Measurements from ENCODE around the gene RAP1GAP2.

Gene RAP1GAP2

DNA sequence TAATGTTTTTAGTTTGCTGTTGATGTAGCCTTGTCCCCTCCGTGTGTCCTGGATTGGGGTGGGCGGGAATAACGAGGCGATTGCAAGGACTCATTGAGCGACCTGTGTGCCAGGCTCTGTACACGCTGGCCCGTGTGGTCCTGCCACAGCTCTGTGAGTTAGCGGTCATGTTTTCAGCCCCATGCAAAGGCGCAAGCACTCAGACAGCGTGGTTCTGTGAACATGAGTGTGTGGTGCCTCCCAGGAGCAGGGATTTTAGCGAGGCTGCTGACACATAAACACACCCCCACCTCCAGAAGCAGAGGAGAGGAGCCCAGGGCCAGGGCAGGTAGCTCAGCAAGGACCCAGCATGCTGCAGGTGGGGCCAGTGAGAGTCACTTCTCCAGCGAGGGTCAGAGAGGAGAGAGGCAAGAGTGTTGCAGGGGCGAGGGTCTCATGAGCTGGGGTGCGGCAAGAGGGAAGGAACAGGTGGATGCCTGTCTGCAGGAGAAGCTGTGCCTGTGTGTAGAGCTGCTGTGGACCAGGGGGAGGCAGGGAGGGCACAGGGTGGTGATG lies 151.8 kb downstream of the RAP1GAP2 start:
- no peak for DNase-seq (ENCODE audit: low read depth)

DNA sequence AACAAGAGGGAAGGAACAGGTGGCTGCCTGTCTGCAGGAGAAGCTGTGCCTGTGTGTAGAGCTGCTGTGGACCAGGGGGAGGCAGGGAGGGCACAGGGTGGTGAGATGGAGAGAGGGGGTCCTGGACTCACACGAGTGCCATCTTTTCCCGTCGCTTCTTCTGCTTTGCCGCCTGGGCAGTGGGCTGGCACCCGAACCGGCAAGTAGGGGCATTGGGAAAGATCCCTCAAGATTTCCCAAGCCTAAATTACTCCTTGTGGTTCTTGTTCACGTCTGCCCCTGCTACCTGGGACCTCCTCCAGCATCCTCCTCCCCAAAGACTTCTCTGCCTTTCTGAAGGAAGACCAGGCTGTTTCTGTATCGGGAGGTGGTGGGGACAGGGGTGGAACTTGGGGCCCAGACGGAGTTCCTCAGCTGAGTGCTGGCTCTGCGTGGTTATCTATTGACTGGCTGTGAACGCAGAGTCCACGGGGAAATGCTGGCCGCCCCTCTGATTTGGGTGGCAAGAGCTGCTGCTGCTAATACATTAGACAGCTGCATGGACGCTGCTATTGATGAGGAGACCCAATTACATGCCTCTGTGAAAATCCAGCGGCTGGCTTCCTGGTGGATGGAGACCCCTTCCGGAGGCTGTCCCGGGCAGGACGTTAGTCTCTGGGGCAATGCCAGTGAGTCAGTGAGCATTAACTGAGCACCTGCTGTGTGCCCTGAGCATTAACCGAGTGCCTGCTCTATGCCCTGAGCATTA lies 152.7 kb downstream of the RAP1GAP2 start:
- DNase-seq (ENCODE audit: low read depth), result no peak

DNA sequence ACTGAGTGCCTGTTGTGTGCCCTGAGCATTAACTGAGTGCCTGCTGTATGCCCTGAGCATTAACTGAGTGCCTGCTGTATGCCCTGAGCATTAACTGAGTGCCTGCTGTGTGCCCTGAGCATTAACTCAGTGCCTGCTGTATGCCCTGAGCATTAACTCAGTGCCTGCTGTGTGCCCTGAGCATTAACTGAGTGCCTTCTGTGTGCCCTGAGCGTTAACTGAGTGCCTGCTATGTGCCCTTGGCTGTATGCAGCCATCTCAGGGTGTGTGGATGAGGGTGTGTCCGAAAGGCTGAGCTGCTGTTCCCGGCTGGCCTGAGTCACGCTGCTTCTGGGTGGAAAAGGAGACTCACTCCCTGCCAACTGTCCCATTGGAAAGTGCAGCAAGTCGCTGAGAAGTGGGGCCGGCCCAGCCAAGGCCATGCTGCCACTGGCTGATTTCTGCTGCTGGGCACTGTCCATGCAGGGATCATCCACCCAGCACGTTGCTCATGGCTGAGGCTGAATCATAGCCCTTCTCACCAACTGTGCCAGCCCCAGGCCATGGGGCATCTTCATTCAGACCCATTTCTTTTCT lies 153.3 kb downstream of the RAP1GAP2 start:
- no peak for DNase-seq (ENCODE audit: low read depth)

DNA sequence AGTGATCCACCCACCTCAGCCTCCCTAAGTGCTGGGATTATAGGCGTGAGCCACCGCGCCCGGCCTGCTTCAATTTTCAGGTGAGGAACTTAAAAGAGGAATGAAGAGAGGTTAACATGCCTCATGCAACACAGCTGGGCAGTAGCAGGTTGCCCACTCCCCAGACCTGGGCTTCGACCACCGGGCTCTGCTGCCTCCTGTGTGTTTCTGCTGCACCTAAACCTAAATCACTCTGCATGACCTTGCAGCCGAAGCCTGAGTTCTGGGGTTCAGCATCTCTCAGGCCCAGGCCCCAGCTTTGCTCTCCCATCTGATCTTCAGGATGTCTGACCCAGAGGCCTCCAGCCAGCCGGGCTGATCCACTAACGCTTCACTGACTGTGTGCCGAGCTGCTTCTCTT lies 154.6 kb downstream of the RAP1GAP2 start:
- DNase-seq (ENCODE audit: low read depth), result no peak

DNA sequence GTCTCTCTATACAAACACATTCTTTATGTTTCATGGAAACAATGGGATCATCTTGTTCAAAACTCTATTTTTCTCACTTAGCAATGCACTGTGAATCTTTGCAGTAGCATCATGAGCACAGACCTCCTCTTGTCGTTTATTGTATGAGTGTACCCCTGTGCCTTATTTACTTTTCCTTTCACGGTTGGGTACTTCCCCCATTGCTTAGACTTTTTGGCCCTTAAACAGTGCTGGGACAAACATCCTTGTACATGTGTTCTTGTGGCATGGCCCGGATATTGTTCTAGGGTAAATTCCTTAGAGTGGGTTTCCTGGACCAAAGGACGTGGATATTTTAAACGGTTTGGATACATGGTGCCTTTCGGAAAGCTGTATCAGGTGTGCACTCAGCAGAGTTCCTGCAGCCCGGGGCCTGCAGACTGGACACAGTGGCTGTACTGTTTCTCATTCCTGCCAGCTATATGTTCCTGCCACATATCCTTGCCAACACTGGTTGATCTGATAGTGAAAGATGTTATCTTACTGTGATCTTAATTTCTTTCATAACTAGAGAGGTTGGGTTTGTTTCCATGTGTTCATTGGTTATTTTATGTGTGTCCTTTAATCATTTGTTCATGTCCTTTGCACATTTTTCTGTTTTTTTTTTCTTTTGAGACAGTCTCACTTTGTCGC lies 156.1 kb downstream of the RAP1GAP2 start:
- no peak for DNase-seq (ENCODE audit: low read depth)

DNA sequence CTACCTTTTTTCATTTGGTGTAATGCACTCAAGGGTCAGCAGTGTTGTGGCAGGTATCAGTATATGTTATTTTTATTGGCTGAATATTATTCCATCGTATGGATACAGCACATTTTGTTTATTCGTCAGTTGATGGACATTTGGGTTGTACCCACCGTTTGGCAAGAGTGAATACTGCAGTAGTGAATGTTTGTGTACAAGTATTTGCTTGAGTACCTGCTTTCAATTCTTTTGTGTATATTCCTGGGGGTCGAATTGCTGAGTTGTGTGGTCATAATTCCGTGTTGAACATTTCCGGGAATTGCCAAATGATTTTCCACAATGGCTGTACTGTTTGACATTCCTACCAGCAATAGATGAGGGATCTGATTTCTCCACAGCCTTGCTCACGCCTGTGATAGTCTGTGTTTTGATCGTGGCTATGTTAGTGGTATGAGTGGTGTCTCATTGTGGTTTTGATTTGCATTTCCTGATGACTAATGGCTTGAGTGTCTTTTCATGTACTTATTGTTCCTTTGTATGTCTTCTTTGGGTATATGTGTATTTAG lies 158.7 kb downstream of the RAP1GAP2 start:
- no peak for DNase-seq (ENCODE audit: low read depth)

DNA sequence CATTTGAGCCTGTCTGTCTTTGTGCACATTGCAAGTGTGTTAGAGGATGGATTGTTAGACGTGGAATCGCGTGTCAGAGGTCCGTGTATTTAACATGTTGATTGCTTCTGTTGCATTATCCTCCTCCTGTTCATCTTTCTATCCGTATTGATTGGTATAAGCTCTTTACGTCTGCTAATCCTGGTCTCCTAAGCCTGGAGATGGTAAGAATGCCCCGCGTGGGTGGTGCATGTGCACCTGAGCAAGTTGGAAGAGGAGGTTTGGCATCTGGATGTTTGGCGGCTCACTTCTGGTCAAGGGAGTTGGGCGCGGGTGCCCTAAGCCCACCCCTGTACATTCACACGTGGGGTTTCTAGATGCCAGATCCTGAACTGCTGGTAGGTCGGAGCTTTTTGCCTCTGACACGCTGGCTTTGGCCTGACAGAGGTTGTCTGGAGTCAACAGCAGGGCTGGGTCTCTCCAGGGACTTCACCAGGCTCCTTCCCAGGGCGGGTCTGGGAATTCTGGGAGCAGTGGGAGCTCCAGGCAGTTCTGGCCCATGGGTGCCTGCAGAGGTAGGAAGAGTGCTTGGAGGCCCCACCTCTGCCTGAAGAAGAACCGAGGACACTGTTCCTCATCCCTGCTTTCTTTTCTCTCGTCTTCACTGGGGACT lies 159.8 kb downstream of the RAP1GAP2 start:
- DNase-seq (ENCODE audit: low read depth), result no peak

DNA sequence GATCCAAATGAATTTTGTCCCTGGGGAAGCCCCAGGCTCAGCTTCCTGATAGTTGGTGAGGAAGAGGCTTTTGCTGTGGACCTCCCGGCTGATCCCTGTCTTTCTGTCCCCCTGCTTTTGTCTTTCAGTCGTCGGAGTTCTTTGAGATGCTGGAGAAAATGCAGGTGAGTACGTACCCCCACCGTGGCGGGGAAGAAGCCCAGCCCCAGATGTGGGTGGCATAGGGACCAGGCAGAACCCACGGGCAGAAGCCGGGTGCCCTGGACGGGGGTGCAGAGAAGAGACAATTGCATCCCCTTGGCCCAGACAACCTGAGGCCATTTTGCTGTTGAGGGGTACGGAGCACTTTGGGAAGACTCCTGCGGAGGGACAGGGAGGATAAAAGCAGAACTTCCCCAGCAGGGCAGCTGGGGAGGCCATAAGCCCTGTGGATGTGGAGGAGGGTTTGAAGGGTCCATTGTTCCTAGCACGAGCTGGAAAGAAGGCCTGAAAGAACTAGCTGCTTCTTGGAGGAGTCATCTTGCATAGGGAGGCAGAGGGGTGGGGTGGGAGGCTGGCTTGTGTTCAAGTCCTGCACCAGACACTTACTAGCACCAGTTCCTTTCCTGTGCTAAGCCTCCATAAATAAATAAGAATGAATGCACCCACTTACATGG lies 161.5 kb downstream of the RAP1GAP2 start:
- no peak for DNase-seq (ENCODE audit: low read depth)

DNA sequence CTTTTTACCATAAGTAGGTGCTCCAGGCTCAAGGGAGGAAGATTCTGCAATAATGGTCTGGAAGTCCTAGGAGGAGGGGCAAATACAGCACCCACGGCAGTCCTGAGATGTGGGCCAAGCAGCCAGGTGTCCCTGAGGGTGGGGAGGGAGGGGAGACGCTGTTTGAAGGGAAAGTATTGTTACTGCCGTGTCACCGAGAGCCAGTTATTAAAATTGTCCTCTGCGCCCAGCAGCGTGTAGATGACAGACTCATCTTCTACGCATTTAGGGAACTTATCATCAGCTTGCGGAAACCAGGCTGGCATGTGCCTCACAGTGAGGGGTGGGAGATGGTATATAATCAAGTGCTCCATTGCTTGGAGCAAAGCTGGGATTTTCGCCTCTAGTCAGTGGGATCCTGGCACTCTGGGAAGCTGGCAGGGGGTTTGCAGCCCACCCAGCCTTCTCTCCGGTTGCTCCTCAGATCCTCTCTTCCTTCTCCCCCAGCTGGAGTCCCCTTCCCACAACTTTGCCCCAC lies 162.5 kb downstream of the RAP1GAP2 start:
- no peak for DNase-seq (ENCODE audit: low read depth)

DNA sequence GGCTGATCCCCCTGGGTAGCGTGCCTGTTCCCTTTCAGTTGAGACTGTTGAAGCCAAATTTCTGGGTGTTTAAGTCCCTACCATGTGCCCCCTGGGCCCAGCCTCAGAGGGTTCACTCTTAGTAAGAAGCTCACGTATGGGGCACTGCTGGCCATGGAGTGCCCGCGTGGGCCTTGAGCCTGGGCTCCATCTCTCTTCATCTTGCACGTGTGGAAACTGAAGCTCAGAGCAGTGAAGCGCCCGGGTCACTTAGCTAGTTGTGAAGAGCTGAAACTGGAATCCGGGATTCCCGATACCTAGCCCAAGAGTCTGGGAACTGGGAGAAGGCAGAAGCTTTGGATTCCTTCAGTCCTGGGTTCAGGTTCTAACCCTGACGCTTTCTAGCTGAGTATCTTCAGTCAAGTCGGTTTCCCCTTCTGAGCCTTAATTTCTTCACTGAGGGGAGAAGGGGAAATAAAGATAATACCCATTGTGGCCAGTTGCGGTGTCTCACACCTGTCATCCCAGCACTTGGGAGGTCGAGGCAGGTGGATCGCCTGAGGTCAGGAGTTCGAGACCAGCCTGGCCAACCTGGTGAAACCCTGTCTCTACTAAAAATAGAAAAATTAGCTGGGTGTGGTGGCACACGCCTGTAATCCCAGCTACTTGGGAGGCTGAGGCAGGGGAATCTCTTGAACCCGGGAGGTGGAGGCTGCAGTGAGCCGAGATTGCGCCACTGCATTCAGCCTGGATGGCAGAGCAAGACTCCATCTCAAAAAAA lies 163.3 kb downstream of the RAP1GAP2 start:
- no peak for DNase-seq (ENCODE audit: low read depth)

DNA sequence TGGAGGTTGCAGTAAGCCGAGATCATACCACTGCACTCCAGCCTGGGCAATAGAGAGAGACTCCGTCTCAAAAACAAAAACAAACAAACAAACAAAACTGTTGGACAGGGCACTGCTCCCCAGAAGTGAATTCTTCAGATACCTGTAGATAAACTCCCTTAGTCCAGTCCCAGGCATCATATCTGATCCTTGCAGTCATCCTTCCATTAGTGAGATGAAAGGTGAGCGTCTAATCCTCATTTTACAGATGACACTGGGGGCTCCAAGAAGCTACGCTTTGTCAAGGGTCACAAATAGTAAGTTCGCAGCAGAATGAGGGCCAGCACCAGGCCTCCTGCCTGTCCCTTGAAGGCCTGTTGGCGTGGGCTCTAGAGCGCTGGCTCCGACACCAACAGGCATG lies 165.2 kb downstream of the RAP1GAP2 start:
- no peak for DNase-seq (ENCODE audit: low read depth)

DNA sequence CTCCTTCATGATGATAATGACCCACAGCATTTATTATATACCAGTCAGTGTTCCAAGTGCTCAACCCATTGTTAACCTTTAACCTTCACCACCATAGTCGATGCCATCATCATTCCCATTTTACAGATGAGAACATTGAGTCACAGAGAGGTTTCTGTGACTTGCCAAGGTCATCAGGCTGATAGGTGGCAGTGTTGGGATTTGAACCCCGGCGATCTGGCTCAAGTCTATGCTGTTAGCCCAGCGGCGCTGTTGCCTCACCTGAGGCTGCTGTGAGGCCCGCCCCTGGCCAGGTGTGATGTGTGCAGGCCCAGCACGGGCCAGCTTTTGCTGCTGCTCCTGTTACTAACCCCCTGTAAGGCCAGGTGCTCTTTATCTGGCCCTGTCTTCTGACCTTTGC lies 166.0 kb downstream of the RAP1GAP2 start:
- no peak for DNase-seq (ENCODE audit: low read depth)

DNA sequence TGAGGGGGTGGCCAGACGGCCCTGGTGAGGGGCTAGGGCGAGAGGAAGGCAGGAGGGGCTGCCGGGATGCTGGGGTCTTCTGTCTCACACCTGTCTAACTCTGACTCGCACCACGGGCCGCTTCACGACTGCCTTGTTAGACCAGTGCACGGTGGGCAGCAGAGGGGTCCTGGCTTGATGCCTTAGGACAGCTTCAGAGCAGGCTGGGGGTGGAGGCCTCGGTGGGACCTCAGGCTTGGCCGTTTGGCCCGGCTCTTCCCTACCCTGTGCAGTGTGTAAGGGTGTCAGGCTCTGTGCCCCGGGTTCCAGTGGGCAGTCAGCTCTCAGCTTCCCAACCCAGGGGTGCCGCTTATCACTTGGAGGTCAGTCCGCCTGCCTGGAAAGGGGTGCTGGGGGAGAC lies 166.5 kb downstream of the RAP1GAP2 start:
- no peak for DNase-seq (ENCODE audit: low read depth)

DNA sequence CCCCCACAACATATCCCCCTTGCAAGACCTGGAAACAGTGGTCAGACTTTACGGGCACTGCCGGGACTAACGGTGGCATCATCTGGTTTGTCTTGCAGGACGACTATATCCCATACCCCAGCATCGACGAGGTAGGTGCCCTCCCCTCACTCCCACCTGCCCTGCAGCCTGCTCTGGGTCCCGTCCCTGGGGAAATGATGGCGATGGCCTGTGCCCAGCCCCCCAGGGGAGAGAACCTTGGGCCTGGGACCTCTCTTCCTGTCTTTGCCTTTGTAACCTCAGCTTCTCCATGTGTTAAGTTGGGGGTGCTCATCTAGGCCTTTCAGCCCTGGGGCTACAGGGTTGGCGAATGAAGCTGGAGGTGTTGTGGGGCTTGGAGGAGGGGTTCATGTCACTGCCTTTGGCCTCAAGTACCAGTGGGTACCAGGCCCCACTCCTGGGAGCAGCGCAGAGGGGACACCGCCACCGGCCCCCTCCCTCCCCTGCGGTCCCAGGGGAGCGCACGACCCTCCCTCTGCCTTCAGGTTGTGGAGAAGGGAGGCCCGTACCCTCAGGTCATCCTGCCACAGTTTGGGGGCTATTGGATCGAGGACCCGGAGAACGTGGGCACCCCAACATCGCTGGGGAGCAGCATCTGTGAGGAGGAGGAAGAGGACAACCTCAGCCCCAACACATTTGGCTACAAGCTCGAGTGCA lies 167.2 kb downstream of the RAP1GAP2 start:
- no peak for DNase-seq (ENCODE audit: low read depth)

DNA sequence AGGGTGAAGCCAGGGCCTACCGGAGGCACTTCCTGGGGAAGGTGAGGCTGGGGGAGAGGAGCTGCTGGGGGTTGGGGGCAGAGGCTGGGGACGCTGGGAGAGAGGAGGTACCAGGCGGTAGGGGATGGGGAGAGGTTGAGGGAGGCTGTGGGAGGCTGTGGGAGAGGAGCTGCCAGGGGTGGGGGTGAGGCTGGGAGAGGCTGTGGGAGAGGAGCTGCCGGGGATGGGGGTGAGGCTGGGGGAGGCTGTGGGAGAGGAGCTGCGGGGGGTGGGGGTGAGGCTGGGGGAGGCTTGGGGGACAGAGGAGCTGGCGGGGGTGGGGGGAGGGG lies 167.8 kb downstream of the RAP1GAP2 start:
- no peak for DNase-seq (ENCODE audit: low read depth)

DNA sequence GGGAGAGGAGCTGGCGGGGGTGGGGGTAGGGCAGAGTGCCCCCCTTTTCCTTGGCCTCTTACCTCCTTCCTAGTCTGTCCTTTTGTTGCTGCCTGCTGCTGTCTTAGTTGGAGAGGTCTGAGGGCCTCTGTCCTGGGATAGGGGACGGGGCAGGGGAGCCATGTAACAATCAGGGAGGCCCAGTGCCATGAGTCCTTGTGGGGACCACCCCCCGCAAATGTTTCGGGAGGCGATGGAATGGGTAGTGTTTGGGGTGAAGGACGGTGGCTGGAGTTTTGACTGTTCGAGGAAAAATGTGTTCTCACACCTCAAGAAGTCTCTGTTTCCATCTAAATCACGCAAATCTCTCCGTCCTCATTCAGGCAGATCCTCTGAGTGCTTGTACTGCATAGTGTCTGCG lies 168.1 kb downstream of the RAP1GAP2 start:
- no peak for DNase-seq (ENCODE audit: low read depth)

DNA sequence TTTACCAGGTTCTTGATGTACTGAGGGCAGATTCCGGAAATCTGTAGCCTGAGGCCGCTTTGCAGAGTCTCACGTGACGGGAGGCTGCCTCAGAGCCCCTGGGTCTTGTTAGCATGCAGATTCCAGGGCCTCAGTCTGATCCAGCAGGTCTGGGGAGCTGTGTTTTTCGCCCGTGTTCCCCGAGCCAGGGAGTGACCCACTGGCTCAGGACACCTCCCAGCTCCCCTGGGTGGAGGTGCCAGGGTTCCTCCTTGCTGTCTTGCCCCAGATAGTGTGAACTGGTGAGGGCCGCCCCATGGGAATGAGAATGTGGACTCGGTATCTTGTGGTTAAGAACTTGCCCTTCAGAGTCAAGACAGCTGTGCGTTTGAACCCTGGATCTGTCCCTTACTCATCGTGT lies 168.6 kb downstream of the RAP1GAP2 start:
- DNase-seq (ENCODE audit: low read depth), result no peak

DNA sequence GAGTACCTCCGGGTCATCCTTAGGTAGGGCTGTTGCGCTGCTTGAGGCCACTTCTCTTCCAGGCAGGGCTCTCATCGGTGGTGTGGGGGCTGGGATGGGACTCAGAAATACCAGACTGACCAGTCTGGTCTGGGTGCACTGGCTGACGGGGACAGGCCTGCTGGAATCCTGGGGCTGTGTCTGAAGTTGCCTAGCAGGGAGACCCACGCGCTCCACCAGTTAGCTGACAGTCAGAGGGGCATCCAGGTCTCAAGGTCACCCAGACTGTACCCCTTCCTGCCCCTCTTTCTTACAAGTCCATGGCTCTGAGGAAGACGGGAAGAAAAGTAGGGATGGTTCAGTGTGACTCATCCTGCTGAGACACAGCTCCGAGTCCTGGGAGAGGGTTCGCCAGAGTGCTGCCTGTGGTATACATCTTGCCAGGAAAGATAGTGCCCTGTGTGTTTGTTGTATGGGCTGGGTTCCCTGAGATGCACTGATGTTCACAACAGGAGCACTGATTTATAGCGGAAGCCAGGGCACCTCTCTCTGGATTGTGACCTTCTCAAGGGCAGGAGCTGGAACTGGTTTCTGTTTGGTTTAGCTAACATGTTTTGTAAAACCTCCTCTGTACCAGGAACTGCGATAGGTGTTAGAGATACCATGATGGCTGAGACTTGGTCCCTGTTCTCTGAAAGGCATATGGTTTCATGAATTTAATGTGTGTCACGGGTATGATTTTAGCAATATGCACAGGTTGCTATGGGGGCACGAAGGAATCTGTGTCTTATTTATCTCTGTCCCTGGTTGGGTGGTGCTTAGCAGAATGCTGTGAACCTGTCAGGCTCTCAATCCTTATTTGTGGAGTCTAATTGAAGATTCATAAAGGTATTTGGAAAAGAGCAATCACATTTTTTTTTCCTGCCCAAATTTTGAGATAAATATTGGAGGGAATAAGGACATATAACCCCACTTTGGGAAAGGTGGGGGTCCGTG lies 169.7 kb downstream of the RAP1GAP2 start:
- DNase-seq (ENCODE audit: low read depth), result no peak

DNA sequence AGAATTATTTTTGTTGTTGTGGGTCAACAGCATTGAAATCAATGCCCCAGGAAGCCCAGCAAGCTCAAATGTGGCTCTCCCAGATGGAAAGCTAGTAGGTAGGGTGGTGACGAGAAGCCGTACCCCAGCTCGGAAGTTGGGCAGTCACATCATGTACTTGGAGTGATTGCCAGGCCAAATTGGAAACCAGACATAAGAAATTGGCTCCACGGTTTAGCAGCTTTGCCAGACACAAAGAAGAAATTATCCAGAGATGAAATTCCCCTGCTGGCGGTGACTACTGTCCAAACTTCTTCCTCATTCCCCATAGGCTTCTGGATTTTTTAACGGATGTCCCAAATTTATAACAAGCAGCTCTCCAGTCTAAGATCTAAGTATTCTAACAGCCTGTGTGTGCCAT lies 171.3 kb downstream of the RAP1GAP2 start:
- DNase-seq (ENCODE audit: low read depth), result no peak

Data from activated T-helper 1 cell treated with Interleukin-2 at 50 U/mL for 16 hours (primary cell).